G401 (cell line): ENCODE results near the gene NEO1. TPM values are rescaled to one million over a fixed set of nuclear protein-coding genes. Genes with fewer than 3 reads are reported as not detected.
A peak's percentile ranks its signal among the peaks of the same experiment; 100 is the strongest.
"Not testable (repeated sequence)": the region's sequence is repeated elsewhere in the genome, so short reads cannot be mapped to it uniquely, and the experiment has no call there.

Experiments
- DNase-seq: peaks from one replicate; pipeline ENCODE4 v3.0.0-alpha.2; 2015; ENCODE audit warnings: low spot score
- in situ Hi-C: cut with HindIII; loops from 2 replicates; pipeline ENCODE4 v1.10.0; 2016; ENCODE audit warnings: low sequenced_read_pairs, mixed read lengths
- total RNA-seq: library from RNA; depleted of rRNA; stranded (reverse); fragments of >200 nt; shearing (Covaris generic); gene quantifications from 2 replicates; pipeline ENCODE4 v1.2.3, GENCODE V29; 2014

NEO1 gene
- total RNA-seq, 1 experiment from 2014 or later, result 0.81 TPM

GRCh38 chr15:73130830-73131229, 78.6 kb downstream of the NEO1 start:
- in situ Hi-C loops, result no loop called here
- no peak for DNase-seq

GRCh38 chr15:73134196-73134595, 81.9 kb downstream of the NEO1 start:
- no peak for DNase-seq
- in situ Hi-C loops, result no loop called here

- no peak for DNase-seq
- in situ Hi-C loops, result no loop called here
Observed at GRCh38 chr15:73139041-73139743, 86.9 kb downstream of the NEO1 start.

- in situ Hi-C loops, result no loop called here
- no peak for DNase-seq
Observed at GRCh38 chr15:73139744-73140553, 87.7 kb downstream of the NEO1 start.

- DNase-seq, result no peak
- in situ Hi-C loops, result no loop called here
Observed at GRCh38 chr15:73141216-73141900, 89.1 kb downstream of the NEO1 start.

GRCh38 chr15:73142802-73143762, 90.8 kb downstream of the NEO1 start:
- in situ Hi-C loops, result no loop called here
- no peak for DNase-seq

GRCh38 chr15:73143763-73144155, 91.5 kb downstream of the NEO1 start:
- in situ Hi-C loops, result no loop called here
- no peak for DNase-seq

GRCh38 chr15:73146419-73146818, 94.2 kb downstream of the NEO1 start:
- in situ Hi-C loops, result no loop called here
- DNase-seq, result no peak

- in situ Hi-C loops, result no loop called here
- DNase-seq, result no peak
Observed at GRCh38 chr15:73150831-73151230, 98.6 kb downstream of the NEO1 start.

GRCh38 chr15:73153024-73153423, 100.8 kb downstream of the NEO1 start:
- in situ Hi-C loops, result no loop called here
- DNase-seq, result peak; percentile 94

GRCh38 chr15:73153447-73153846, 101.2 kb downstream of the NEO1 start:
- in situ Hi-C loops, result no loop called here
- DNase-seq, result no peak

GRCh38 chr15:73156431-73157191, 104.3 kb downstream of the NEO1 start:
- in situ Hi-C loops, result no loop called here
- DNase-seq, result no peak

GRCh38 chr15:73161546-73161945, 109.3 kb downstream of the NEO1 start:
- in situ Hi-C loops, result no loop called here
- no peak for DNase-seq

GRCh38 chr15:73165435-73165834, 113.2 kb downstream of the NEO1 start:
- no peak for DNase-seq
- in situ Hi-C loops, result no loop called here

- no peak for DNase-seq
- in situ Hi-C loops, result no loop called here
Observed at GRCh38 chr15:73165844-73166243, 113.6 kb downstream of the NEO1 start.

GRCh38 chr15:73166711-73167110, 114.4 kb downstream of the NEO1 start:
- DNase-seq, in situ Hi-C loops: not testable (repeated sequence)

- DNase-seq, result no peak
- in situ Hi-C loops, result no loop called here
Observed at GRCh38 chr15:73168487-73168886, 116.2 kb downstream of the NEO1 start.

- in situ Hi-C loops, result no loop called here
- no peak for DNase-seq
Observed at GRCh38 chr15:73171711-73172110, 119.4 kb downstream of the NEO1 start.
